Vagina (tissue), 2 donors: Measurements from ENCODE around the gene KLHL40. TPM values are rescaled to one million over a fixed set of nuclear protein-coding genes. Genes with fewer than 3 reads are reported as not detected.
A peak's percentile ranks its signal among the peaks of the same experiment; 100 is the strongest.

ENCODE experiments used
- DNase-seq, 2 donors: peaks; one replicate each; pipeline ENCODE4 v3.0.0-alpha.2; 2017; ENCODE audit errors: extremely low spot score in 2 of 2
- H3K27ac ChIP-seq: fragments of 200-600 bp; sonication (generic); one replicate; pipeline ENCODE4 v1.5.1; 2019
- H3K27me3 ChIP-seq: fragments of 200-600 bp; sonication (generic); one replicate; pipeline ENCODE4 v1.5.1; 2019
- H3K36me3 ChIP-seq, 2 donors: fragments of 200-600 bp; sonication (generic); one replicate each; pipeline ENCODE4 v1.5.1; 2017 to 2019
- H3K4me1 ChIP-seq: fragments of 200-600 bp; sonication (generic); one replicate; pipeline ENCODE4 v1.5.1; 2019
- H3K4me3 ChIP-seq, 2 donors: fragments of 200-600 bp; sonication (generic); 1 replicate in 1 of 2; 2 replicates in 1 of 2; pipeline ENCODE4 v1.5.1; 2016 to 2019
- H3K9me3 ChIP-seq: fragments of 200-600 bp; sonication (generic); one replicate; pipeline ENCODE4 v1.5.1; 2019
- CTCF ChIP-seq, 3 experiments: fragments of 450-650 bp in 2 of 3; fragments of 200-600 bp in 1 of 3; sonication (generic) in 1 of 3; IDR thresholded peaks; one replicate each; pipeline ENCODE4 v1.5.1; 2017 to 2019; ENCODE audit warnings: antibody characterized with exemption in 3 of 3, mild to moderate bottlenecking in 2 of 3, moderate library complexity in 2 of 3
- POLR2A ChIP-seq, 2 donors: fragments of 450-650 bp; IDR thresholded peaks; one replicate each; pipeline ENCODE4 v1.6.1; 2017; ENCODE audit warnings: antibody characterized with exemption in 2 of 2, mild to moderate bottlenecking in 2 of 2, moderate library complexity in 2 of 2
- POLR2AphosphoS5 ChIP-seq, 2 donors: sonication (generic); formaldehyde crosslinking; IDR thresholded peaks; one replicate each; pipeline ENCODE4 v1.9.0; 2017; ENCODE audit warnings: antibody characterized with exemption in 2 of 2, mild to moderate bottlenecking in 2 of 2, low read depth in 1 of 2; ENCODE audit not compliant: insufficient read depth in 1 of 2
- intact Hi-C: fragments of 100-400 bp; cut with DNase I; formaldehyde crosslinking; loops from one replicate; pipeline ENCODE4 v1.15.1; 2023
- total RNA-seq: library from RNA; depleted of rRNA; stranded (reverse); fragments of >200 nt; gene quantifications from one replicate; pipeline ENCODE4 v1.2.3, GENCODE V29; 2016

Gene KLHL40
- total RNA-seq = not detected

- Histone ChIP-seq H3K4me3 (peak within 1 kb of the TSS; percentile 21 to 24), H3K27ac (peak within 1 kb of the TSS; percentile 77), H3K9me3 (no peaks in the 10 kb centered on the region), H3K36me3 (no peaks in the 10 kb centered on the region), H3K4me1 (peaks cover 30% of the 10 kb centered on the region), H3K27me3 (no peaks in the 10 kb centered on the region)
- intact Hi-C loops = no loop called here
- no peak for DNase-seq
- TF ChIP-seq POLR2A (IDR thresholded peaks at IDR 0.05) (no peak), CTCF (IDR thresholded peaks at IDR 0.05) (no peak), POLR2AphosphoS5 (IDR thresholded peaks at IDR 0.05; ENCODE audit: insufficient read depth in 1 of 2, low read depth in 1 of 2) (no peak)
These were observed at the start of gene KLHL40 for GRCh38 chr3:42685363-42685881. KLHL40 (plus strand) TSS chr3:42685537; CDS start chr3:42685619, 82 bp downstream.

GRCh38 chr3:42637001-42637400, 48.3 kb upstream of the KLHL40 start:
- Histone ChIP-seq H3K4me1 (no peaks in the 10 kb centered on the region), H3K27ac (no peak overlapping the region), H3K36me3 (peaks cover 11 to 95% of the 10 kb centered on the region in 2 donors), H3K4me3 (no peak overlapping the region), H3K9me3 (no peaks in the 10 kb centered on the region), H3K27me3 (no peaks in the 10 kb centered on the region)
- intact Hi-C loops = no loop called here
- TF ChIP-seq CTCF (IDR thresholded peaks at IDR 0.05) (no peak), POLR2AphosphoS5 (IDR thresholded peaks at IDR 0.05; ENCODE audit: insufficient read depth in 1 of 2, low read depth in 1 of 2) (no peak), POLR2A (IDR thresholded peaks at IDR 0.05) (no peak)
- DNase-seq = no peak

GRCh38 chr3:42638339-42638842, 46.9 kb upstream of the KLHL40 start:
- no peaks in the 10 kb centered on the region for H3K9me3 ChIP-seq
- no peaks in the 10 kb centered on the region for H3K27me3 ChIP-seq
- intact Hi-C loops = no loop called here
- DNase-seq = no peak
- H3K4me3 ChIP-seq = no peak overlapping the region
- H3K36me3 ChIP-seq = peaks cover 6 to 94% of the 10 kb centered on the region in 2 donors
- H3K4me1 ChIP-seq = no peaks in the 10 kb centered on the region
- TF ChIP-seq POLR2AphosphoS5 (IDR thresholded peaks at IDR 0.05; ENCODE audit: insufficient read depth in 1 of 2, low read depth in 1 of 2) (no peak), POLR2A (IDR thresholded peaks at IDR 0.05) (no peak), CTCF (IDR thresholded peaks at IDR 0.05) (no peak)
- H3K27ac ChIP-seq = peak overlapping the region; percentile 10

GRCh38 chr3:42639192-42639591, 46.1 kb upstream of the KLHL40 start:
- peaks cover 4 to 94% of the 10 kb centered on the region in 2 donors for H3K36me3 ChIP-seq

More at GRCh38 chr3:42639192-42639591, 46.1 kb upstream of the KLHL40 start:
- Histone ChIP-seq H3K9me3 (no peaks in the 10 kb centered on the region), H3K27ac (peak overlapping the region; percentile 10), H3K4me3 (no peak overlapping the region), H3K4me1 (no peaks in the 10 kb centered on the region), H3K27me3 (no peaks in the 10 kb centered on the region)
- DNase-seq = no peak
- TF ChIP-seq POLR2AphosphoS5 (IDR thresholded peaks at IDR 0.05; ENCODE audit: insufficient read depth in 1 of 2, low read depth in 1 of 2) (no peak), CTCF (IDR thresholded peaks at IDR 0.05) (no peak), POLR2A (IDR thresholded peaks at IDR 0.05) (no peak)
- intact Hi-C loops = no loop called here
